LNCAP (cell line): Measurements from ENCODE around the gene FAM200C.

Source experiments
- TF ChIP-seq, protein P1 (sequence below): fragments of 450-650 bp; IDR thresholded peaks from 2 replicates; pipeline ENCODE4 v1.5.1; 2017; ENCODE audit warnings: mild to moderate bottlenecking

The FAM200C gene

DNA sequence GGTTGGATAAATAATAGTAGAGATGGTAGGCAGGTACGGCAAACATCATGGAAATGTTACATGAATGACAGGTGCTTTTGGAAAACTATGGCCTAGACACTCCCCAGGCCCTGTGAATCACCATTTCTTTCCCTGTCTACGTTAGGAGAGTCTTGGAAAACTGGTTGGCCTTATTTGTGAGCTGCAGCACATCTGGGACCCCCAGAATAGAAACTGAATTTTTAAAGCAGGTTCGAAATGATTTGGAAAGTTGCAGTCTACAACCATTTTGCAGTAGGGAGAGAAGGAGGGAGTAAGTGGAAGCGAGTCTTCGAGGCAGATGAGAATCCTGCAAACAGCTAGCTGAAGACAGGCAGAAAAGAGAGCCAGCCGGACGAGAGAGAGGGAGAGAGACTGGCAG is 42.5 kb downstream of the FAM200C start:
- TF ChIP-seq, protein P1, sequence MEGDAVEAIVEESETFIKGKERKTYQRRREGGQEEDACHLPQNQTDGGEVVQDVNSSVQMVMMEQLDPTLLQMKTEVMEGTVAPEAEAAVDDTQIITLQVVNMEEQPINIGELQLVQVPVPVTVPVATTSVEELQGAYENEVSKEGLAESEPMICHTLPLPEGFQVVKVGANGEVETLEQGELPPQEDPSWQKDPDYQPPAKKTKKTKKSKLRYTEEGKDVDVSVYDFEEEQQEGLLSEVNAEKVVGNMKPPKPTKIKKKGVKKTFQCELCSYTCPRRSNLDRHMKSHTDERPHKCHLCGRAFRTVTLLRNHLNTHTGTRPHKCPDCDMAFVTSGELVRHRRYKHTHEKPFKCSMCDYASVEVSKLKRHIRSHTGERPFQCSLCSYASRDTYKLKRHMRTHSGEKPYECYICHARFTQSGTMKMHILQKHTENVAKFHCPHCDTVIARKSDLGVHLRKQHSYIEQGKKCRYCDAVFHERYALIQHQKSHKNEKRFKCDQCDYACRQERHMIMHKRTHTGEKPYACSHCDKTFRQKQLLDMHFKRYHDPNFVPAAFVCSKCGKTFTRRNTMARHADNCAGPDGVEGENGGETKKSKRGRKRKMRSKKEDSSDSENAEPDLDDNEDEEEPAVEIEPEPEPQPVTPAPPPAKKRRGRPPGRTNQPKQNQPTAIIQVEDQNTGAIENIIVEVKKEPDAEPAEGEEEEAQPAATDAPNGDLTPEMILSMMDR, result no peak

DNA sequence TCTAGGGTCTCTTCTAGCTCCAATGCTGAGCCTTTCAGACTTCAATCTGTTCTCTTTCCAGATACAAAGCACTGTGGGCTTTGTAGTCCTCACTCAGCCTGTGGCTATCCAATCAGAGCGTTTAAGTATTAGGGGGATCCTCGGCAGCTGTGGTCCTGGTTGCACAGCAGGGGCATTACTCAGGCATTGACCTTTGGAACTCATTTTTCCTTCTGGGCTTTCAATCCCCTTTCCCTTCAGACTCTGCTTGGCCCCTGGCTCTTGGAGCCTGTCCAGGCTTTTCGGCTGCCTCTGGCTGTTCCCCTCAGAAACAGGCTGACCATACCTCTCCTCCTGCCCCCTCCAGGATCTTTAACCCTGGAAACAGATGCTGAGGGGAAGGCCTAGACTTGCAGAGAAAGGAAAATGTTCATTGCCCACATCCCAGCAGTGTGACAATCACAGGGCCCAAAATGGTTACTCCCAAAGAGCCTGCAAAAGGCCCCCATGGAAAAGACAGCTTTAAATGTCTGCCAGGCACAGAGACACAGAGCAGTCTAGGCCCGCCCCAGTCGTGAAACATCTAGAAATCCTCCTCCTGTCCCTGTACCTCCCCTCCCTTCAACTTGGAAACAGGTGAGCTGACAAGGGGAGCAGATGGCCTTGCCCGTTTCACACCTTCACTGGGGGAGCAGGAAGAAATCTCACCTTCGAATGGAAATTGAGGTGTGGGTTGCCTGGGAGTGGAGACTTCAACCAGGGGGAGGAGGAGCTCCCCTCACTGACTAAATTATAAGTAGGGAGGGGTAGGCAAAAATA is 43.1 kb downstream of the FAM200C start:
- TF ChIP-seq, protein P1, result no peak

DNA sequence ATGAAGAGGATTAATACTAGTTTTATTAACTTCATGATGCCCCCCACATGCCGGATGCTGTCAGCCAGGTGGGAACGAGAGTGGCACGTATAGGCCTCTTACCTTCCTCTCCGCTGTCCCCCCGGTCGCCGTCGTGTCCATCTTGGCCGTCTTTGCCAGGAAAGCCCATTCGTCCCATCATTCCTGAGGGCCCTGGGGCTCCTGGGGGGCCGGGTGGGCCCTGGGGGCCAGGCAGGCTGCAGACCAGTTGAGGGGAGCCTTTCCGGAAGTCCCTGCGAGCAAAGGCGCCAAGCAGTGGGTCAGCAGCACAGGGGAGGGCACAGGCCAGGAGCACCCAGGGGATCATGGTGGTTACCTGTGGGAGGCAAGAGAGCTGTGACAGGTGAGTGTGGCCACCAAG is 45.2 kb downstream of the FAM200C start:
- TF ChIP-seq, protein P1, result no peak

DNA sequence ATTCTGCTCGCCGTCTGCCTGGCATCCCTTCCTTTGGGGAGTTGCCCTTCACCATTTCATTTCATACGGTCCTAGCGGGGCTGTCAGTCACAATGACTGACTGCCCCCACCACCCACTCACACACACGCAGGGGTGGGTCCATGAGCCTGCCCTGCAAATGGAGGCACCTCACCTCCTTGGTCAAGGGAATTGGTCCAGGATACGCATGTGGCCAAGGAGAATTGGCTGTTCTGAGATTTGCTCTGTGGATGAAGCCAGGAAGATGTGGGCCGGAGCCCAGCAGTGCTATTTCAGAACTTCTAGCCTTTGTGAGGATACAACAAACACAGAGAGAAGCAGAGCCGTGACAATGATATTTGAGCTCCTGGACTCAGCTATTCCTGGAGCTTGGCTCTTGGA is 46.5 kb downstream of the FAM200C start:
- TF ChIP-seq, protein P1, result no peak

DNA sequence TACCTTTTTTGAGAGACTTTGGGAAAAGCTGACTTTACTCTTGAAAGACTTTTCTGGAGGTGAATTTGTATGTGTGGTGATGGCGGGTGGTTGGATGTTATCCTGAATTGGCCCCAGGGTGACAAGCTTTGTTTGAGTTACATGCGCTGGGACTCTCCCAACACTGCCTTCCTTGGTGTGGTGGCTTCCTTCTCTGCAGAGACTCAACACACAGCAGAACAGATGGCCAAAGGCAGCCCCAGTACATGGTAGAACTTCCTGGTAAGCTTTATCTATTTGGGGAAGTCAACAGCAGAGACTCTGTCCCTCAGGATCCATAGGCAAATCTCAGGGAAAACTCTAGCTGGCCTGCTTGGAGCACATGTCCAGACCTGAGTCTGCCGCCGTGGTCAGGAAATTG is 47.5 kb downstream of the FAM200C start:
- TF ChIP-seq, protein P1, result no peak

DNA sequence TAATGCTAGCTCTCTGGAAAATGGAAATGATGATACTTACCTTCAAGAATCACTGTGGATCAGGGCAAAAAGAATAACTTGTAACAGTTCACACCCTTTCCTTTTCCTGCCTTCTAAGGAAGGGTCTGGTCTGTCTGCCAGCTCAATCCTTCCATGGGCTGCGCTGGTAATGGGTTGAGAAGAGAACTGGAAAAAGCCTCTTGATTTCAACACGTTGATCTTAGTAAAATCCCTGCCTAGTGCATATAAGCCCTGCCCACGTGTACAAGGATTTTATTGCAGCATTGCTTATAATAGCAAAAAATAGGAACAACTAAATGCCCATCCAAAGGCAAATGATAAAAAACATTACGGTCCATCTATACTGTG is 49.9 kb downstream of the FAM200C start:
- TF ChIP-seq, protein P1, result no peak

DNA sequence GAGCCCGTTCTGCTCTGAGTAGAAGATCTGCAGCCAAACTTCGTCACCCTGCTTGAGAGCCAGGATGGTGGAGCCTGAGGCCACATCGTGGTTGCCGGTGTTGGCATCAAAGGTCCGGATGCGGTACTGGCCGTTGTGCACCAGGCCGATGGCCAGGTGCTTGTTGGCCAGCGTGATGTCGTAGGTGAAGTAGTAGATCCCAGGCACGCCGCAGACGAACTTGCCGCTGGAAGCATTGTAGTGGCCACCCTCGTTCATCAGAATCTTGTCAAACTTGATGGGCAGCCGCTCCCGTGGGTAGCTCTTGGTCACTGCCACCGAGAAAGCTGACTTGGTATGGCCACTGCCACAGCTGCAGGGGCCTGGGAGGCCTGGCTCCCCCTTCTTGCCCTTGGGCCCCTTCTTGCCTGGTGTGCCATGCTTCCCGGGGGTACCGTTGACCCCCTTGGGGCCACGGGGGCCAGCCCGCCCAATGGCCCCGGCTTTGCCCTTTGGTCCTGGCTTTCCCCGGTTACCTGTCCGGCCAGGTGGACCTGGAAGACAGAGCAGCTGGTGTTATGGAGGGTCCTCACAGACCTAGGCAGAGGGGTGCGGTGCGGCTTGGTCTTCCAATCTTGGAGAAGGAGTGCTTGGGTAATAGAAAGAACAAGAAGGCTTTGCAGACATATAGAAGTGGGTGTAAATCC is 50.5 kb downstream of the FAM200C start:
- TF ChIP-seq, protein P1, result no peak
